Calu3 (cell line): Measurements from ENCODE around the gene RYR1. TPM values are rescaled to one million over a fixed set of nuclear protein-coding genes. Genes with fewer than 3 reads are reported as not detected.

ENCODE experiments used
- BruUV-seq: library from RNA; stranded (reverse); fragments of 400-500 nt; replicated peaks from 2 replicates; lab custom pipeline; 2021; lab: Mats Ljungman, UMichigan
- CTCF ChIA-PET: fragments of 300-600 bp; sonication (Branson Sonifier 250); formaldehyde crosslinking; loops from one replicate; lab custom pipeline; 2022; ENCODE audit warnings: antibody characterized with exemption; lab: Charles Lee
- DNase-seq: peaks from one replicate; pipeline ENCODE4 v3.0.0; 2022
- H3K27ac Mint-ChIP-seq: one replicate; pipeline ENCODE4 v1.8.0; 2022; ENCODE audit warnings: mixed read lengths; ENCODE audit not compliant: unreplicated experiment
- H3K27me3 Mint-ChIP-seq: one replicate; pipeline ENCODE4 v1.8.0; 2022; ENCODE audit warnings: mixed read lengths; ENCODE audit not compliant: unreplicated experiment
- H3K36me3 Mint-ChIP-seq: one replicate; pipeline ENCODE4 v1.8.0; 2022; ENCODE audit warnings: mild to moderate bottlenecking, moderate library complexity, mixed read lengths; ENCODE audit not compliant: insufficient read depth, unreplicated experiment
- H3K4me1 Mint-ChIP-seq: one replicate; pipeline ENCODE4 v1.8.0; 2022; ENCODE audit warnings: mild to moderate bottlenecking, low read depth, mixed read lengths; ENCODE audit not compliant: unreplicated experiment
- H3K4me3 Mint-ChIP-seq: one replicate; pipeline ENCODE4 v1.8.0; 2022; ENCODE audit warnings: mild to moderate bottlenecking, low read depth, moderate library complexity, mixed read lengths; ENCODE audit not compliant: unreplicated experiment
- H3K9me3 Mint-ChIP-seq: one replicate; pipeline ENCODE4 v1.8.0; 2022; ENCODE audit warnings: low read depth, mixed read lengths; ENCODE audit not compliant: unreplicated experiment
- intact Hi-C: fragments of 100-400 bp; cut with micrococcal nuclease; formaldehyde crosslinking; loops from one replicate; pipeline ENCODE4 v1.10.0; 2022; ENCODE audit not compliant: unreplicated experiment
- total RNA-seq: library from RNA; stranded (reverse); gene quantifications from 2 replicates; pipeline ENCODE4 v1.2.3, GENCODE V29; 2022
- TF ChIP-seq, protein P1 (sequence below): fragments of 200-600 bp; IDR thresholded peaks from one replicate; pipeline ENCODE4 v1.8.0; 2022; ENCODE audit warnings: antibody characterized with exemption; ENCODE audit not compliant: unreplicated experiment

Gene RYR1
- total RNA-seq, 1 experiment from 2014 or later = 1.4 TPM

DNA sequence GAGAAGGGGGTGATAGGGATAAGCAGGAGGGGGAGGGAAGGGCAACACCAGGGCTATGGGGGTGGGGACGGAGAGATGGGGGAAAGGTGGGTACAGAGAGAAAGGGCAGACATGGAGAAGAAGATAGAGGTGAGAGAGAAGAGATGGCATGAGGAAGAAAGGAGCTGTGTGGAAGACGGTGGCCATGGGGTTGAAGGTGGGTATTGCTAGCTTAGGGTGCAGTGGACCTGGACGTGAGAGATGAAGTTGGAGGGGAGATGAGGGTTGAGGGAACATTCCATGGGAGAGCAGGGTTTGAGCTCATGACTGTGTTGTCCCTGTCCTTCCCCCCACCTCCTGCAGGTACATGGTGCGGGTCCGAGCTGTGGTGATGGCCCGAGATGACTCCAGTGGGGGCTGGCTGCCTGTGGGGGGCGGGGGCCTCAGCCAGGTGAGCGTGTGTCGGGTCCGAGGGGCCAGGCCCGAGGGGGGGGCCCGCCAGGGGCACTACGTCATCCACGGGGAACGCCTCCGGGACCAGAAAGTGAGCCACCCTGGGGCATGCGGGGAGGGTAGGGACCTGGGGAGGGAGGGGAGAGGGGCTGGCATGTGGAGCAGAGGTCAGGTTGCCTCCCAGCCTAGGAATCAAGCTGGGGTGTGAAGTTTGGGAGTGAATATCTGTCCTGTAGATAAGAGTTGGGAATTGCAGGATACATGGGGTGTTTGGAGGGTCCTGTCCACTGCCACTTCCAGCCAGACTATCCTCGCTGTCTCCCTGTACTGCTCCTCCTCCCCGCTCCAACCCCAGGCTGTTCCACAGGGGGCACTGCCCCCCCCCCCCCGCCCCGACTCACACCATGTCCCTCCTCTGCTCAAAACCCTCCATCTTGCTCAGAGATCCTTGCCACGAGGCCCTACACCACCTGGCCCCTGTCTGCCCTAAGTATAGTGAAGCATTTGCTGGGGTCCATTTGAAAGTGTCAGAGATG lies 43.2 kb upstream of the RYR1 start:
- CTCF ChIA-PET = interaction anchor here (0.6 to 1.1 kb wide), 6 partner anchors 9 to 1023 kb away, joined by 3 to 6 read pairs (median 3); partner anchors contain the start of gene FAM98C
- no TSS peak for BruUV-seq

DNA sequence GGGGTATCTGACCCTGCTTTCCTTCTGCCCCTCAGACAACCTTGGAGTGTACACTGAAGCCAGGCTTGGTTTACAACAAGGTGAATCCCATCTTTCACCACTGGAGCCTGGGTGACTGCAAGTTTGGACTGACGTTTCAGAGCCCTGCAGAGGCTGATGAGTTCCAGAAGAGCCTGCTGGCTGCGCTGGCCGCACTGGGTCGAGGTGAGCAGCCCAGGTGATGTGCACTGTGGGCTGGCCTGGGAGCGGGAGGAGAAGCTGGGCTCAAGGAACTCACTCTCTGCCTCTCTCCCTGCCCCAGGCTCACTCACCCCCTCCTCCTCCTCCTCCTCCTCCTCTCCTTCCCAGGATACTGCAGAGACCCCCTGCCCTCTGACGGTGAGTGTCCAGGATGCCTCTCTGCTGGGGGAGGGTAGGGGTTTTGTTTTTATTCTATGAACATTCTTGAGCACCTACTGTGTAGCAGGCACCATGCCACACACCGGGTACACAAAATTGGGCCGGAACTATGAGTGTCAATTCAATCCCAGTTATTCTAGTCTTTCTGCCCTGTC lies 41.5 kb upstream of the RYR1 start:
- Mint-ChIP-seq H3K9me3 (no peaks in the 10 kb centered on the region), H3K27ac (no peak overlapping the region), H3K36me3 (peaks cover 28% of the 10 kb centered on the region), H3K4me1 (peaks cover 25% of the 10 kb centered on the region), H3K4me3 (no peak overlapping the region), H3K27me3 (peaks cover 16% of the 10 kb centered on the region)
- TF ChIP-seq, protein P1, sequence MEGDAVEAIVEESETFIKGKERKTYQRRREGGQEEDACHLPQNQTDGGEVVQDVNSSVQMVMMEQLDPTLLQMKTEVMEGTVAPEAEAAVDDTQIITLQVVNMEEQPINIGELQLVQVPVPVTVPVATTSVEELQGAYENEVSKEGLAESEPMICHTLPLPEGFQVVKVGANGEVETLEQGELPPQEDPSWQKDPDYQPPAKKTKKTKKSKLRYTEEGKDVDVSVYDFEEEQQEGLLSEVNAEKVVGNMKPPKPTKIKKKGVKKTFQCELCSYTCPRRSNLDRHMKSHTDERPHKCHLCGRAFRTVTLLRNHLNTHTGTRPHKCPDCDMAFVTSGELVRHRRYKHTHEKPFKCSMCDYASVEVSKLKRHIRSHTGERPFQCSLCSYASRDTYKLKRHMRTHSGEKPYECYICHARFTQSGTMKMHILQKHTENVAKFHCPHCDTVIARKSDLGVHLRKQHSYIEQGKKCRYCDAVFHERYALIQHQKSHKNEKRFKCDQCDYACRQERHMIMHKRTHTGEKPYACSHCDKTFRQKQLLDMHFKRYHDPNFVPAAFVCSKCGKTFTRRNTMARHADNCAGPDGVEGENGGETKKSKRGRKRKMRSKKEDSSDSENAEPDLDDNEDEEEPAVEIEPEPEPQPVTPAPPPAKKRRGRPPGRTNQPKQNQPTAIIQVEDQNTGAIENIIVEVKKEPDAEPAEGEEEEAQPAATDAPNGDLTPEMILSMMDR = no peak
- DNase-seq = no peak
- CTCF ChIA-PET = interaction anchor here (1.1 kb wide), 1 partner anchor 10 kb away, joined by 3 read pairs; no protein-coding TSS in a partner anchor
- intact Hi-C loops = no loop called here
- no TSS peak for BruUV-seq

More for the DNA sequence above, 43.2 kb upstream of the RYR1 start:
- Mint-ChIP-seq H3K36me3 (peaks cover 38% of the 10 kb centered on the region), H3K4me1 (peaks cover 25% of the 10 kb centered on the region), H3K27me3 (peaks cover 16% of the 10 kb centered on the region), H3K4me3 (peak overlapping the region; percentile 75), H3K9me3 (no peaks in the 10 kb centered on the region), H3K27ac (peak overlapping the region; percentile 18)
- intact Hi-C loops = no loop called here
- TF ChIP-seq, protein P1 = no peak
- DNase-seq = no peak

DNA sequence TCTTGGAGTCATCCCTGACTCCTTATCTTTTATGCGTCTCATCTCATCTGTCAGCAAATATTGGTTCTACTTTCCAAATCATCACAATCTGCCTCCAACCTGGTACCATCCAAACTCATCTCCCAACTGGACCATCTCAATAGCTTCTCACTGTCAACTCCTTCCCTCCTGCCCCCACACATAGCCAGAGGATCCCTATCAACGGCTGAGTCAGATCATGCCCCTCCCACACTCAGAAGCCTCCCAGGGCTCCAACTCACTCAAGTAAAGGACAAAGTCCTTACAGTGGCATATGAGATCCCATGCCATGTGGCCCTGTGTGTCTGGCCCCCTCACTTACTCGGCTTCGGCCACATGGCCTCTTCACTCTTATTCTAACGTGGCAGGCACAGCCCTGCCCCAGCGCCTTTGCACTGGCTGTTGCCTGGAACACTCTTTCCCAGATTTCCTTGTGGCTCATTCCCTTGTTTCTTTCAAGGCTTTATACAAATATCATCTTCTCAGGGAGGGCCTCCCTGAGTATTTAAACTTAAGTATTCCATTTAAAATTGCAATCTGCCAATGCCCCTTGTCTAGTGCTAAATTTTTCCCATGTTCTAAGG lies 40.7 kb upstream of the RYR1 start:
- H3K9me3 Mint-ChIP-seq = no peaks in the 10 kb centered on the region
- DNase-seq = no peak
- CTCF ChIA-PET = interaction anchor here (0.7 to 0.8 kb wide), 2 partner anchors 10 to 137 kb away, joined by 3 to 4 read pairs; partner anchors contain the start of gene FAM98C
- TF ChIP-seq, protein P1 = no peak
- BruUV-seq = no TSS peak
- intact Hi-C loops = no loop called here
- H3K27ac Mint-ChIP-seq = no peak overlapping the region
- H3K36me3 Mint-ChIP-seq = peaks cover 21% of the 10 kb centered on the region
- H3K4me1 Mint-ChIP-seq = peaks cover 17% of the 10 kb centered on the region
- peaks cover 16% of the 10 kb centered on the region for H3K27me3 Mint-ChIP-seq
- H3K4me3 Mint-ChIP-seq = no peak overlapping the region

DNA sequence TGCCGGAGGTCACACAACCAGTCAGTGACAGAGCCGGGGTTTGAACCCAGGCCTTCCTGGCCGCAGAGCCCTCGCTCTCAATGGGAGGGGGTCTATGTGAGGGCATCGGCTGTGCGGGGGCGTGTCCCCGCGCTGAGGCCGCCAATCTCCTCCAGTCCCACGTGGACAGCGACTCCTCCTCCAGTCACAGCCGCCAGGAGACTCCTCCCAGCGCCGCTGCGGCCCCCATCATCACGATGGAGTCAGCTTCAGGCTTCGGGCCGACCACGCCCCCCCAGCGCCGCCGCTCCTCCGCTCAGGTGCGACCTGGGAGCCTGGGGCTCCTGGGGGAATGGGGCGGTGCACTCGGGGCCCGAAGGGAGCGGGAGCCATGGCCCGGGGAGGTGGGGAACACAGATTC lies 39.0 kb upstream of the RYR1 start:
- no TSS peak for BruUV-seq
- Mint-ChIP-seq H3K36me3 (peaks cover 8% of the 10 kb centered on the region), H3K4me1 (peaks cover 10% of the 10 kb centered on the region), H3K27ac (no peak overlapping the region), H3K4me3 (no peak overlapping the region), H3K9me3 (no peaks in the 10 kb centered on the region), H3K27me3 (peaks cover 14% of the 10 kb centered on the region)
- DNase-seq = no peak
- TF ChIP-seq, protein P1 = no peak
- CTCF ChIA-PET = interaction anchor here (1.0 kb wide), 1 partner anchor 166 kb away, joined by 5 read pairs; no protein-coding TSS in a partner anchor
- intact Hi-C loops = no loop called here
